HG02970 (cell line): ENCODE results near the gene MAP2.

Experiments used
- ATAC-seq: cut with Tn5 transposase; IDR thresholded peaks from one replicate; pipeline ENCODE4 v1.9.1; 2021; ENCODE audit warnings: mild to moderate bottlenecking, moderate library complexity, moderate number of reproducible peaks; ENCODE audit not compliant: unreplicated experiment, low FRiP score

The MAP2 gene

GRCh38 chr2:209771474-209772289 lies 347.8 kb downstream of the MAP2 start, which contains the start of gene UNC80:
Gene UNC80, plus strand, starts transcription at chr2:209771832. Its CDS starts 241 bp downstream, at chr2:209772073.
- ATAC-seq: peak; percentile 67

DNA sequence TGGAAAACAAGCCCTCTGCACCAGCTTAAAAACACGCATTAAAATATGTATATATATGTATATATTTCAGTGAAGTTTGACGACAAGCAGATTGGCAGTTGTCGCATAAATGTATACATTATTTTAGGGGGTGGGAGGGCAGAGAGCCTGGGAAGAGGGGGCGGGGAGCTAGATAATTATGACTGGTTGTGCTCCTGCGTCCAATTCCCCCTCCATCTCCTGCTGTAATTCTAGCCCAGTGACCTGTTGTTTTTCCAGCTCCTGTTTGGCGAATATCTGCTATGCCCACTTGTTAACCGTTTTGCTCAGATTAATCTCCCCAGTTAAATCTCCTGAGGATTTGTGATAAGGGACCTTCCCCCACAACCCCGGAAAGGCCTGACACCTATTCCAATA lies 348.4 kb downstream of the MAP2 start:
- ATAC-seq: no peak

GRCh38 chr2:209773377-209773776 lies 349.5 kb downstream of the MAP2 start:
- ATAC-seq: no peak
